Measurements from ENCODE around the gene KCNK18.

The KCNK18 gene

GRCh38 chr10:117254774-117255735 is 57.8 kb downstream of the KCNK18 start:
- DNase-seq: no peak

GRCh38 chr10:117255835-117256460 is 58.7 kb downstream of the KCNK18 start:
- no peak for DNase-seq

- DNase-seq: no peak
Observed at GRCh38 chr10:117256910-117257309, 59.6 kb downstream of the KCNK18 start.

DNA sequence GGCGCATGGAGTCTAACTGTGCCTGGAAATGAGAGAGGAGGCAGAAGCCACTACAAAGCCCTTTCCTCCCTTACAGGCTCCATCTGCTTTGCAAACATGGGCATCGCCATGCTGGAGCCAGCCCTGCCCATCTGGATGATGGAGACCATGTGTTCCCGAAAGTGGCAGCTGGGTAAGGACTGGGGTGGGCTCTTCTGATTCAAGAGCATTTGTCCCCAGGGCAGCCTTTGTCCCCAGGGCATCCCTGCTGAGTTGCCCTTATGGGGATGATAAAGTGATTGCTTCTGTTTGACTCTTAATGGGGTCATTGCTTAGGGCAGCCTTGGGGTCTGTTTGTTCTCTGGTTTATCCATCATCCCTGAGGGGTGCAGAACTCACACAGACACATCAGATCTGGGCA is 60.4 kb downstream of the KCNK18 start:
- no peak for DNase-seq

DNA sequence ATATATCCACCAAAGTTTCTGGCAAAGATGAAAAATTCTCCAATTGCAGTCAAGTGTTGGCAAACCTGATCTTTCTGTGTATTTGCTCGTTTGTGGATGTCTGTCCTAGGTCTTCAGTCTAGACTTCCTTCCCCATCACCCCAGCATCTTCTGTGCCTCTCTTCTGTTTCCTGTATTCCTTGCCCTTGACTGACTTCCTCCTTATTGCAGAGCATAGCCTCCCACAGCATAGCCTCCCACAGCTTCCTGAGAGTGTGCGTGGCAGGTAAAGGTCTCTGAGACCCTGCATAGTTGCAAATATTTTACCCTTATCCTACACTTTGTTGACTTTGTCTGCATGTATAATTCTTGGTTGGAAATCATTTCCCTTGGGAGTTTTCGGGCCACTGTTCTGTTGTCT is 62.0 kb downstream of the KCNK18 start:
- no peak for DNase-seq
